HCT116 (cell line): Measurements from ENCODE around the gene ZNF154.

Source experiments
- CTCF ChIP-seq, 3 experiments: fragments of 200-600 bp in 1 of 3; sonication (generic) in 1 of 3; IDR thresholded peaks in 2 of 3; conservative IDR thresholded peaks in 1 of 3; 2 replicates each; pipeline ENCODE4 v1.5.1; 2012 to 2017; ENCODE audit warnings: low read depth in 2 of 3, low read length in 2 of 3, antibody characterized with exemption in 1 of 3, borderline replicate concordance in 1 of 3, control low read depth in 1 of 3, mild to moderate bottlenecking in 1 of 3, mixed read lengths in 1 of 3, mixed run types in 1 of 3, moderate library complexity in 1 of 3; ENCODE audit not compliant: insufficient read depth in 1 of 3
- EZH2 ChIP-seq: fragments of 200-600 bp; sonication (generic); IDR thresholded peaks from 2 replicates; pipeline ENCODE4 v1.6.1; 2017; ENCODE audit warnings: antibody characterized with exemption, mixed run types
- POLR2A ChIP-seq: IDR thresholded peaks from 2 replicates; pipeline ENCODE4 v1.7.0; 2011; ENCODE audit warnings: borderline replicate concordance; ENCODE audit not compliant: insufficient read depth, insufficient read length; ENCODE audit errors: extremely low read depth
- SIN3A ChIP-seq: IDR thresholded peaks from 2 replicates; pipeline ENCODE4 v1.6.1; 2012; ENCODE audit warnings: low read depth

- TF ChIP-seq CTCF (IDR thresholded peaks at IDR 0.05 in 2 of 3, conservative IDR thresholded peaks at IDR 0.05 in 1 of 3; ENCODE audit: borderline replicate concordance in 1 of 3, insufficient read depth in 1 of 3, low read depth in 2 of 3, low read length in 2 of 3) (no peak), POLR2A (no peak), EZH2 (no peak), SIN3A (no peak)
Measured at GRCh38 chr19:57668635-57669034, 40.4 kb downstream of the ZNF154 start, which contains the start of gene ZSCAN4.
